NB4 (cell line): Measurements from ENCODE around the gene ACACA.

Source experiments
- DNase-seq: peaks from one replicate; pipeline ENCODE4 v3.0.0; 2010; ENCODE audit warnings: low read depth
- H3K4me3 ChIP-seq: one replicate; pipeline ENCODE4 v1.5.1; 2011; ENCODE audit warnings: mild to moderate bottlenecking, low read depth, low read length, moderate library complexity
- MAX ChIP-seq: IDR thresholded peaks from 2 replicates; pipeline ENCODE4 v1.6.1; 2011; ENCODE audit warnings: low read depth, low read length
- MYC ChIP-seq: IDR thresholded peaks from 2 replicates; pipeline ENCODE4 v1.6.1; 2011; ENCODE audit warnings: low read depth, low read length
- POLR2A ChIP-seq: IDR thresholded peaks from 2 replicates; pipeline ENCODE4 v1.6.1; 2011; ENCODE audit warnings: mild to moderate bottlenecking; ENCODE audit not compliant: insufficient read length; ENCODE audit errors: extremely low read depth
- TF ChIP-seq, protein P1 (sequence below): IDR thresholded peaks from one replicate; pipeline ENCODE4 v1.5.1; 2012; ENCODE audit warnings: low read depth, low read length

The ACACA gene

GRCh38 chr17:37123386-37123785 lies 283.2 kb downstream of the ACACA start:
- TF ChIP-seq MYC, result no peak
- no peak for TF ChIP-seq POLR2A
- TF ChIP-seq, protein P1, sequence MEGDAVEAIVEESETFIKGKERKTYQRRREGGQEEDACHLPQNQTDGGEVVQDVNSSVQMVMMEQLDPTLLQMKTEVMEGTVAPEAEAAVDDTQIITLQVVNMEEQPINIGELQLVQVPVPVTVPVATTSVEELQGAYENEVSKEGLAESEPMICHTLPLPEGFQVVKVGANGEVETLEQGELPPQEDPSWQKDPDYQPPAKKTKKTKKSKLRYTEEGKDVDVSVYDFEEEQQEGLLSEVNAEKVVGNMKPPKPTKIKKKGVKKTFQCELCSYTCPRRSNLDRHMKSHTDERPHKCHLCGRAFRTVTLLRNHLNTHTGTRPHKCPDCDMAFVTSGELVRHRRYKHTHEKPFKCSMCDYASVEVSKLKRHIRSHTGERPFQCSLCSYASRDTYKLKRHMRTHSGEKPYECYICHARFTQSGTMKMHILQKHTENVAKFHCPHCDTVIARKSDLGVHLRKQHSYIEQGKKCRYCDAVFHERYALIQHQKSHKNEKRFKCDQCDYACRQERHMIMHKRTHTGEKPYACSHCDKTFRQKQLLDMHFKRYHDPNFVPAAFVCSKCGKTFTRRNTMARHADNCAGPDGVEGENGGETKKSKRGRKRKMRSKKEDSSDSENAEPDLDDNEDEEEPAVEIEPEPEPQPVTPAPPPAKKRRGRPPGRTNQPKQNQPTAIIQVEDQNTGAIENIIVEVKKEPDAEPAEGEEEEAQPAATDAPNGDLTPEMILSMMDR, result no peak
- no peak for TF ChIP-seq MAX
- DNase-seq, result no peak
- no peak overlapping the region for H3K4me3 ChIP-seq

- TF ChIP-seq POLR2A, result no peak
- TF ChIP-seq, protein P1, result no peak
- no peak for TF ChIP-seq MYC
- no peak for TF ChIP-seq MAX
- H3K4me3 ChIP-seq, result no peak overlapping the region
- DNase-seq, result no peak
Measured at GRCh38 chr17:37121616-37122015, 285.0 kb downstream of the ACACA start.

DNA sequence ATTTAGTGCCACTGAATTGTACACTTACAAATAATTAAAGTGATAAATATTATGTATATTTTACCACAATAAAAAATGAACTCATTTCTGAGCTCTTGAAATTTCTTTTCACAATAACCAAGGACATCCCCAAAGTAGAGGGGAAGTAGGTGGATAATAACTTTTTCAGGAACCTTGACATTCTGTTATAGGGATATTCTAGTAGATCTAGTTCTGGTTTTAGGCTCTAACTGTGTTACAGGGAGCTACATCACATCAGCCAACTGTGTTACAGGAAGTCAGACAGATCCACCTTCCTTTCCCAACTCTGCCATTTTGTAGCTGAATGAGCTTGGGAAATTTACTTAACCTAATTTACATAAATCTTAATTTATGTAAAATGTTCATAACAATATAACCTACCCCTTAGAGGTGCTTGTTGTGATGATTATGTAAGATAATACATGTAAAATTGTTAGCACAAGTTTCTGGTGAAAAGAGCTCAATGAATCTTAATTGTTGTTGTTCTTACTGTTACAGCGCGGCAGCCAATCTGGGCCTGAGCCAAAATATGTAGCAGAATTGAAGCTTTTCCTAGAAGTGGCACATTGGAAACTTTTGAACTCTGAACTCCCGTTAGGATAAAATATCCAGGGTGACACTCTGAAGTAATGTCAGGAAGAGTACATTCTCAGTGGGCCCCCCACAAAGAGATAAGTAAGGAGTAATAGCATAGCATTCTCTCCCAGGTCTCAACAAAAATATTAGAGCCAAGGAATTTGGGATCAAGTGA lies 288.1 kb downstream of the ACACA start:
- TF ChIP-seq, protein P1, result no peak
- TF ChIP-seq POLR2A (no peak), MAX (no peak), MYC (no peak)
- H3K4me3 ChIP-seq, result no peak overlapping the region
- no peak for DNase-seq

DNA sequence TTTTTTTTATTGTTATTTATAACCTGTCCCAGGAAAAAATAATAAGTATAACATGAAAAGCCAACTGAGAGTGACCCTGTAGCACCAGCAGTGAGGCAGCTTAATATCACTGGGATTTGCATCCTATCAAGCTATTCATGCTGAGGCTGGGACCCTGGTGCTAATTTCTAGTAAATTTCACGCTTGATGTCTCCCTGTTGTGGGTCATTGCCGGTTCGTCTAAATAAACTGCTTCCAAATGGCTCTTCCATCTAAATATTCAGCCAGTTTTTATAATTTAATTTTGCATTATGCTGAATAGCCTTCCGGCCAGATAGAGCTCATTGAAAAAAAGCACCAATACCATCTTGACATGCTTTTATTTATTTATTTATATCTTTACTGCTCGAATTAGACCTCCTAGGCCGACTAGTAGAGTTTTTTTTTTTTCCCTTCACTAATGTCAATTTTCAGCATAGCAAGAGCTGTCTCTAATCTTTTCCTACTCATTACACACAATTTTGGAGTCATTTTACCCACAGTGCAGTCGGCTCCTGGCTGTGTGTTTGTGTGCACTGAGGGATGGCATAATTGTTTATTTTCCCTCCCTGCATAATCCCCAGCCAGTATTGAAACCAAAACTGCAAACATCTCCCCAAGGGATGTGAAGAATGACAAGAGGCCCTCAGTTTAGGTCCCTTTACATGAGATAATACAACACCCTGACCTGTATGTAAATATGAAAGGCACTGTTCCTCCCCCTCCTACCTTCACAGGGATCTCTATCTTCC lies 289.1 kb downstream of the ACACA start:
- H3K4me3 ChIP-seq, result no peak overlapping the region
- TF ChIP-seq POLR2A, result no peak
- TF ChIP-seq, protein P1, result no peak
- no peak for TF ChIP-seq MYC
- no peak for TF ChIP-seq MAX
- DNase-seq, result no peak

- no peak for DNase-seq
- H3K4me3 ChIP-seq, result no peak overlapping the region
- no peak for TF ChIP-seq MAX
- TF ChIP-seq, protein P1, result no peak
- TF ChIP-seq POLR2A, result no peak
- no peak for TF ChIP-seq MYC
Measured at GRCh38 chr17:37116671-37117185, 289.9 kb downstream of the ACACA start.
